Loucy (cell line): ENCODE measurements around the gene ATP11A.

ENCODE experiments used
- H2AFZ ChIP-seq: fragments of 200-600 bp; sonication (generic); 2 replicates; pipeline ENCODE4 v1.6.0; 2016; ENCODE audit warnings: antibody characterized with exemption, mild to moderate bottlenecking, low read length, moderate library complexity
- H3F3A ChIP-seq: fragments of 200-600 bp; 2 replicates; pipeline ENCODE4 v1.6.0; 2016; ENCODE audit warnings: antibody characterized with exemption, low read depth, mild to moderate bottlenecking
- H3K27me3 ChIP-seq: fragments of 200-600 bp; sonication (generic); 2 replicates; pipeline ENCODE4 v1.6.1; 2014; ENCODE audit warnings: low read length, mild to moderate bottlenecking; ENCODE audit not compliant: insufficient read depth, poor library complexity, severe bottlenecking
- H3K36me3 ChIP-seq: fragments of 200-600 bp; sonication (generic); 2 replicates; pipeline ENCODE4 v1.6.1; 2016; ENCODE audit warnings: low read length; ENCODE audit not compliant: insufficient read depth
- H3K4me1 ChIP-seq: fragments of 200-600 bp; sonication (generic); 2 replicates; pipeline ENCODE4 v1.5.1; 2014; ENCODE audit warnings: low read length, mild to moderate bottlenecking; ENCODE audit not compliant: insufficient read depth, poor library complexity, severe bottlenecking
- H3K4me2 ChIP-seq: fragments of 200-600 bp; sonication (generic); 2 replicates; pipeline ENCODE4 v1.6.0; 2014; ENCODE audit warnings: antibody characterized with exemption, low read length, low read depth, mild to moderate bottlenecking; ENCODE audit not compliant: poor library complexity, severe bottlenecking
- H3K4me3 ChIP-seq: fragments of 200-600 bp; sonication (generic); 2 replicates; pipeline ENCODE4 v1.5.1; 2014; ENCODE audit warnings: low read length, mild to moderate bottlenecking, mixed read lengths; ENCODE audit not compliant: poor library complexity, severe bottlenecking
- H3K79me2 ChIP-seq: fragments of 200-600 bp; sonication (generic); 2 replicates; pipeline ENCODE4 v1.6.1; 2014; ENCODE audit warnings: low read length; ENCODE audit not compliant: insufficient read depth
- H3K9ac ChIP-seq: fragments of 200-600 bp; sonication (generic); 2 replicates; pipeline ENCODE4 v1.6.0; 2014; ENCODE audit warnings: mild to moderate bottlenecking, low read depth, low read length, moderate library complexity; ENCODE audit not compliant: poor library complexity, severe bottlenecking
- H3K9me2 ChIP-seq: fragments of 200-600 bp; sonication (generic); replicated peaks from 2 replicates; pipeline ENCODE4 v1.6.1; 2016; ENCODE audit warnings: low read depth, low read length, mixed read lengths
- H3K9me3 ChIP-seq: fragments of 200-600 bp; sonication (generic); 2 replicates; pipeline ENCODE4 v1.6.1; 2014; ENCODE audit warnings: mild to moderate bottlenecking, antibody characterized with exemption, low read length, low read depth; ENCODE audit not compliant: insufficient read depth
- H4K20me1 ChIP-seq: fragments of 200-600 bp; sonication (generic); 2 replicates; pipeline ENCODE4 v1.6.0; 2014; ENCODE audit warnings: antibody characterized with exemption, low read length, mild to moderate bottlenecking; ENCODE audit not compliant: insufficient read depth, poor library complexity, severe bottlenecking
- CTCF ChIP-seq: fragments of 200-600 bp; sonication (generic); conservative IDR thresholded peaks from 2 replicates; pipeline ENCODE4 v1.5.1; 2014; ENCODE audit warnings: mild to moderate bottlenecking, antibody characterized with exemption, low read length
- EZH2phosphoT487 ChIP-seq: fragments of 200-600 bp; IDR thresholded peaks from 2 replicates; pipeline ENCODE4 v1.6.1; 2018; ENCODE audit warnings: antibody characterized with exemption, mild to moderate bottlenecking, moderate library complexity, borderline replicate concordance

The ATP11A gene

GRCh38 chr13:112880976-112881540, 191.2 kb downstream of the ATP11A start:
- Histone ChIP-seq H3K79me2 (no peaks in the 10 kb centered on the region), H3K9me2 (no peaks in the 10 kb centered on the region), H3K36me3 (no peaks in the 10 kb centered on the region; the same call in 1 of the 2 replicates), H3K4me1 (no peaks in the 10 kb centered on the region), H2AFZ (no peak overlapping the region), H3K4me3 (no peak overlapping the region), H3K9ac (no peak overlapping the region), H3K9me3 (no peaks in the 10 kb centered on the region), H3F3A (no peaks in the 10 kb centered on the region), H3K27me3 (no peaks in the 10 kb centered on the region), H4K20me1 (no peaks in the 10 kb centered on the region), H3K4me2 (no peak overlapping the region)
- TF ChIP-seq EZH2phosphoT487, result no peak
- no peak for TF ChIP-seq CTCF

GRCh38 chr13:112881656-112882554, 192.1 kb downstream of the ATP11A start:
- no peak overlapping the region for H3K4me3 ChIP-seq
- H3K4me1 ChIP-seq, result no peaks in the 10 kb centered on the region
- H3K79me2 ChIP-seq, result no peaks in the 10 kb centered on the region
- H3K4me2 ChIP-seq, result no peak overlapping the region
- no peaks in the 10 kb centered on the region for H4K20me1 ChIP-seq
- H2AFZ ChIP-seq, result no peak overlapping the region
- no peak overlapping the region for H3K9ac ChIP-seq
- H3K36me3 ChIP-seq, result no peaks in the 10 kb centered on the region; the same call in 1 of the 2 replicates
- H3K9me3 ChIP-seq, result no peaks in the 10 kb centered on the region
- no peaks in the 10 kb centered on the region for H3K9me2 ChIP-seq
- H3K27me3 ChIP-seq, result no peaks in the 10 kb centered on the region
- TF ChIP-seq EZH2phosphoT487 (no peak), CTCF (no peak)
- no peaks in the 10 kb centered on the region for H3F3A ChIP-seq

DNA sequence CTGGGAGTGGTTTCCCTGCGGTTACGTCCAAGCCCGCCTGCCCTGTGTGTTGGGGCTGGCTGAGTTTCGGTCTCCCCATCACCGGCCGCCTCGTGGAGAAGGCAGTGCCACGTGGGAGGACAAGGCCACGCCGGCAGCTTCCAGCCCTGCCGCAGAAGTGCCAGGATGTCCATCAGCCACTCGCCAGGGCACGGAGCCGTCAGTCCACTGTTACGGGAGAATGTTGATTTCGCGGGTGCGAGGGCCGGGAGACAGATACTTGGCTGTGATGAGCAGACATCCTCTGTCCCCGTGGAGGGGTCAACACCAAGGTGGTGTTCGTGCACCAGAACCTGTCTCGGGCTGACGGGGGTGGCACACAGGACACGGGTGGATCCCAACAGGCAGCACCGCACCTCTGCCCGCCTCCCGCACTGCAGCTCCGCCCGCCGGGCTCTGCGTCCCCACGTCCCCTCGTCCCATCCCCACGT, 192.8 kb downstream of the ATP11A start:
- Histone ChIP-seq H2AFZ (no peak overlapping the region), H4K20me1 (no peaks in the 10 kb centered on the region), H3K36me3 (no peaks in the 10 kb centered on the region; the same call in 1 of the 2 replicates), H3K4me1 (no peaks in the 10 kb centered on the region), H3K9me2 (no peaks in the 10 kb centered on the region), H3K4me2 (no peak overlapping the region), H3F3A (no peaks in the 10 kb centered on the region), H3K9me3 (no peaks in the 10 kb centered on the region), H3K9ac (no peak overlapping the region), H3K27me3 (no peaks in the 10 kb centered on the region), H3K79me2 (no peaks in the 10 kb centered on the region), H3K4me3 (no peak overlapping the region)
- no peak for TF ChIP-seq EZH2phosphoT487
- TF ChIP-seq CTCF, result no peak
